Colonic mucosa (tissue), 4 donors: ENCODE measurements around the gene BRME1. TPM values are rescaled to one million over a fixed set of nuclear protein-coding genes. Genes with fewer than 3 reads are reported as not detected.

Experiments
- DNase-seq: peaks from one replicate; pipeline ENCODE4 v3.0.0-alpha.2; 2020
- H3K27ac ChIP-seq: fragments of 200-600 bp; one replicate; pipeline ENCODE4 v1.8.0; 2021
- H3K27me3 ChIP-seq: fragments of 200-600 bp; one replicate; pipeline ENCODE4 v1.8.0; 2021
- H3K36me3 ChIP-seq: fragments of 200-600 bp; one replicate; pipeline ENCODE4 v1.8.0; 2021
- H3K4me1 ChIP-seq: fragments of 200-600 bp; one replicate; pipeline ENCODE4 v1.8.0; 2021; ENCODE audit warnings: mild to moderate bottlenecking
- H3K4me3 ChIP-seq: fragments of 200-600 bp; one replicate; pipeline ENCODE4 v1.8.0; 2021
- H3K9ac ChIP-seq, 2 donors: one replicate each; pipeline ENCODE4 v1.7.0; 2013; ENCODE audit warnings: control low read depth in 2 of 2, low read depth in 2 of 2, low read length in 2 of 2
- H3K9me3 ChIP-seq: fragments of 200-600 bp; one replicate; pipeline ENCODE4 v1.8.0; 2021
- CTCF ChIP-seq: fragments of 200-600 bp; IDR thresholded peaks from one replicate; pipeline ENCODE4 v1.8.0; 2022; ENCODE audit warnings: antibody characterized with exemption, mild to moderate bottlenecking
- intact Hi-C: fragments of 100-400 bp; cut with DNase I; formaldehyde crosslinking; loops from one replicate; pipeline ENCODE4 v1.14.1; 2022
- total RNA-seq, 2 donors: library from RNA; stranded (reverse); fragmentation: NEBNext Ultra II Directional in 1 of 2; extraction: Animal tissue kit (Norgen Biotek cat#: 25700) in 1 of 2; gene quantifications; one replicate each; pipeline ENCODE4 v1.2.1, GENCODE V29; 2021
- donor health status: healthy.
- donor health status: DM: no; HTN: no; CAD: no.
- donor health status: DM: no; HTN: no; CAD: no.

Gene BRME1
- total RNA-seq, 2 donors from 2014 or later, result 5.9 to 20.0 TPM

GRCh38 chr19:13865571-13866462, 40.1 kb downstream of the BRME1 start:
- Histone ChIP-seq H3K4me3 (peak overlapping the region; percentile 65), H3K27ac (no peak overlapping the region), H3K4me1 (no peaks in the 10 kb centered on the region), H3K9ac (peak overlapping the region; percentile 51 to 64), H3K9me3 (no peaks in the 10 kb centered on the region), H3K27me3 (no peaks in the 10 kb centered on the region), H3K36me3 (no peaks in the 10 kb centered on the region)
- TF ChIP-seq CTCF, result no peak
- intact Hi-C loops, result no loop called here
- DNase-seq, result peak; percentile 39

- Histone ChIP-seq H3K9me3 (no peaks in the 10 kb centered on the region), H3K4me1 (no peaks in the 10 kb centered on the region)
- intact Hi-C loops, result loop anchor here (5.0 kb wide), 1 partner anchor 268 kb away; no protein-coding TSS in a partner anchor
These were observed 41.0 kb downstream of the BRME1 start for GRCh38 chr19:13864667-13865570.

GRCh38 chr19:13864046-13864666, 41.8 kb downstream of the BRME1 start:
- no peaks in the 10 kb centered on the region for H3K36me3 ChIP-seq
- H3K4me1 ChIP-seq, result no peaks in the 10 kb centered on the region
- no peaks in the 10 kb centered on the region for H3K27me3 ChIP-seq
- peak overlapping the region; percentile 1 to 13 for H3K9ac ChIP-seq
- no peak for TF ChIP-seq CTCF
- no peaks in the 10 kb centered on the region for H3K9me3 ChIP-seq
- intact Hi-C loops, result loop anchor here (5.0 kb wide), 1 partner anchor 267 kb away; no protein-coding TSS in a partner anchor
- H3K27ac ChIP-seq, result no peak overlapping the region
- no peak overlapping the region for H3K4me3 ChIP-seq
- DNase-seq, result peak; percentile 29

More at GRCh38 chr19:13864667-13865570, 41.0 kb downstream of the BRME1 start:
- no peak for TF ChIP-seq CTCF
- no peak for DNase-seq
- no peaks in the 10 kb centered on the region for H3K27me3 ChIP-seq
- H3K9ac ChIP-seq, result peak overlapping the region; percentile 13 to 64
- no peaks in the 10 kb centered on the region for H3K36me3 ChIP-seq
- H3K27ac ChIP-seq, result no peak overlapping the region
- H3K4me3 ChIP-seq, result peak overlapping the region; percentile 65

GRCh38 chr19:13861714-13862531, 44.0 kb downstream of the BRME1 start:
- intact Hi-C loops, result loop anchor here (2.0 to 5.0 kb wide), 2 partner anchors 77 to 265 kb away; no protein-coding TSS in a partner anchor
- H3K27ac ChIP-seq, result peak overlapping the region; percentile 87
- DNase-seq, result peak; percentile 94
- H3K9me3 ChIP-seq, result no peaks in the 10 kb centered on the region
- H3K4me3 ChIP-seq, result peak overlapping the region; percentile 39
- no peaks in the 10 kb centered on the region for H3K36me3 ChIP-seq
- peak overlapping the region; percentile 61 to 87 for H3K9ac ChIP-seq
- TF ChIP-seq CTCF, result peak; percentile 99
- H3K27me3 ChIP-seq, result no peaks in the 10 kb centered on the region
- no peaks in the 10 kb centered on the region for H3K4me1 ChIP-seq
